ENCODE measurements around the gene P2RX7.
"Not testable (repeated sequence)": the region's sequence is repeated elsewhere in the genome, so short reads cannot be mapped to it uniquely, and the experiment has no call there.

Gene P2RX7

GRCh38 chr12:121212875-121213274 is 80.2 kb downstream of the P2RX7 start:
- DNase-seq: no peak

GRCh38 chr12:121214166-121214777 is 81.6 kb downstream of the P2RX7 start:
- no peak for DNase-seq

- no peak for DNase-seq
Measured at GRCh38 chr12:121214855-121215745, 82.4 kb downstream of the P2RX7 start.

- DNase-seq: no peak
Measured at GRCh38 chr12:121216102-121216501, 83.4 kb downstream of the P2RX7 start.

GRCh38 chr12:121217063-121217462 is 84.4 kb downstream of the P2RX7 start:
- no peak for DNase-seq

GRCh38 chr12:121217761-121218160 is 85.1 kb downstream of the P2RX7 start:
- DNase-seq: no peak

- DNase-seq: no peak
Measured at GRCh38 chr12:121218588-121219352, 86.1 kb downstream of the P2RX7 start.

- no peak for DNase-seq
Measured at GRCh38 chr12:121219353-121219986, 86.8 kb downstream of the P2RX7 start.

GRCh38 chr12:121222847-121223246 is 90.2 kb downstream of the P2RX7 start:
- no peak for DNase-seq

- no peak for DNase-seq
Measured at GRCh38 chr12:121223292-121224285, 90.9 kb downstream of the P2RX7 start.

- DNase-seq: no peak
Measured at GRCh38 chr12:121224591-121224990, 91.9 kb downstream of the P2RX7 start.

- no peak for DNase-seq
Measured at GRCh38 chr12:121226399-121226798, 93.7 kb downstream of the P2RX7 start.

- not testable (repeated sequence) for DNase-seq
Measured at GRCh38 chr12:121226871-121227270, 94.2 kb downstream of the P2RX7 start.

- no peak for DNase-seq
Measured at GRCh38 chr12:121227294-121227693, 94.6 kb downstream of the P2RX7 start.

GRCh38 chr12:121228919-121229665 is 96.4 kb downstream of the P2RX7 start:
- DNase-seq: no peak

GRCh38 chr12:121229826-121230537 is 97.3 kb downstream of the P2RX7 start:
- peak; percentile 15 for DNase-seq

- DNase-seq: no peak
Measured at GRCh38 chr12:121230538-121230907, 97.8 kb downstream of the P2RX7 start.

- DNase-seq: no peak
Measured at GRCh38 chr12:121232163-121232562, 99.5 kb downstream of the P2RX7 start.

- DNase-seq: no peak
Measured at GRCh38 chr12:121232977-121233627, 100.4 kb downstream of the P2RX7 start.

GRCh38 chr12:121233628-121234020 is 100.9 kb downstream of the P2RX7 start:
- no peak for DNase-seq

Data from NCI-H187 treated with DMSO at 0.1 percent for 48 hours (cell line).